NCI-H1436 (cell line): ENCODE measurements around the gene IFT25.
"Not testable (repeated sequence)": the region's sequence is repeated elsewhere in the genome, so short reads cannot be mapped to it uniquely, and the experiment has no call there.

ENCODE experiments used
- DNase-seq: peaks from one replicate; lab custom pipeline; 2025; lab: John Stamatoyannopoulos, UW

IFT25 gene

DNA sequence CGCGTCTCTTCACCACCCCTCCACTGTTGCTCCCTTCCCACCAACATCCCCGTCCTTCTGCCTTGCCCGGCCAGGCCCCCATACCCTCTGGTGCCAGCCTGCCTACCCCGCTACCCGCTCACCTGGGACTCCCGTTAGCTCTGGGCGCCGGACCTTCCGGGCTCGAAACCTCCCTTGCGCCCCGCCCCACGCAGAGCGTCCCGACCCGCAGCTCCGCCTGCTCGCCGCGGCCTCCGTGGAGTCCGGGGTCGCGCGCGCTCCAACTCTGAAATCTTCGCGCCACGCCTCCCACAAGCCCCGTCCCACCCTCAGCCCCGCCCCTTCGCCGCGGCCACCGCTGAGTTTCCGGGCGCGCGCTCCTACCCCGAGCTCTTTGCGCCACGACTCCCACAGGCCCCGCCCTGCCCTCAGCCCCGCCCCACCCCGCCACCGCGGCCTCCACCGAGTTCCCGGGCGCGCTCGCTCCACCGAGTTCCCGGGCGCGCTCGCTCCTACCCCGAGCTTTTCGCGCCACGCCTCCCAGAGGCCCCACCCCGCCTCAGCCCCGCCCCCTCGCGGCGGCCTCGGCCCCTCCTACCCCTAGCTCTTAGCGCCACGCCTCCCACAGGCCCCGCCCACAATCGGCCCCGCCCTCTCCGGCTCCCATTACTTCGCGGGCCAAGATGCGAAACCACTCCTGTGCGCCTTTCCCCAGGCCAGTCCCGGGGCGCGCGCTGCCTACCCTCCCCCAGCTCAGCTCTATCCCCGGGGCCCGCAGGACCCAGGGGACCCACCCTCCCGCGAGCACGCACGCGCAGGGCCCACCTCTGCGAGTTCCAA lies at the start of gene IFT25:
TSS of gene IFT25 (minus strand) at position 267 of the 819 bp plus-strand sequence. CDS start 5,617 bp downstream, outside the sequence.
- peak; percentile 92 for DNase-seq

DNA sequence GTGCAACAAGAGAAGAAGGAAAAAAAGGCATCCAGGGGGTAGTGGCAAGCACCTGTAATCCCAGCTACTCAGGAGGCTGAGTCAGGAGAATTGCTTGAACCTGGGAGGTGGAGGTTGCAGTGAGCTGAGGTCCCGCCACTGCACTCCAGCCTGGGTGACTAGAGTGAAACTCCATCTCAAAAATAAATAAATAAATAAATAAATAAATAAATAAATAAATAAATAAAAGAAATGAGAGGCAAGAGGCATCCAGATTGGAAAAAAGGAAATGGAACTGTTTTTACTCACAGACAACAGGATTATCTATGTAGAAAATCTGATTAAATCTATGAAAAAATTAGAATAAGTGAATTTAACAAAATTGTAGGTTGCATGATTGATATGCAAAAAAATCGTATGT lies 49.0 kb upstream of the IFT25 start:
- not testable (repeated sequence) for DNase-seq

DNA sequence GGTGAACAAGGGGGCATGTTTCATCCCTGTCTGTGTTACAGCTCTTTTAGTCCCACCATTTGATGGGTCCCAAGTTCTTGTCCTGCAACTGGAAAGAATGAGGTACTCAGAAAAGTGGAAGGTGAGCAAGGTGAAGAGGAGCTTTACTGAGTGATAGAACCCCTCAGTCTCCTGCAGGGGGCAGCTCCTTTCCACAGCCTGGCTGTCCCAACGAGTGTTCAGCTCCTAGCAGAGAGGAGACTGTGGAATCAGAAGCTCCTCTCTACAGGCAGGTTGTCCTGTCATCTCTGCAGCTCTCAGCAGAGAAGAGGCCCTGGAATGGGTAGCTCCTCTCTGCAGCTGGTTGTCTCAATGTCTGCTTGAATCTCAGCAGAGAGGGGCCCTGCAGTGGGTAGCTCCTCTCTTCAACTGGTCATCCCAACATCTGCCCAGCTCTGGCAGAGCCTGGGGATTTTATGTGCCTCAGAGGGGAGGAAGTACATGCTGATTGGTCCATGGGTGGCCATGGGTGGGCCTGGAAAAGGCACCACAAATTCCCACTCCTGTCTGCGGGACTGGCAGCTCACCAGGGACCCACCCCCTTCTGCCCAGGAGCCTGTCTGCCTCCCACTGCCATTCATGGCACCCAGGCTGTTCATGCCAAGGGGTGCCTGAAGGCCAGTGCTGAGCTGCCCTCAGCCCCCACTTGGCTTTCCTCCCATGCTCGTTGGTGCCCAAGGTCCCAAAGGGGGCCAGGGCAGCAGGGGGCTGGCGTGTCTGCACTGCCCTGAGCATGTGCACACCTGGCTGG lies 46.8 kb upstream of the IFT25 start:
- no peak for DNase-seq

DNA sequence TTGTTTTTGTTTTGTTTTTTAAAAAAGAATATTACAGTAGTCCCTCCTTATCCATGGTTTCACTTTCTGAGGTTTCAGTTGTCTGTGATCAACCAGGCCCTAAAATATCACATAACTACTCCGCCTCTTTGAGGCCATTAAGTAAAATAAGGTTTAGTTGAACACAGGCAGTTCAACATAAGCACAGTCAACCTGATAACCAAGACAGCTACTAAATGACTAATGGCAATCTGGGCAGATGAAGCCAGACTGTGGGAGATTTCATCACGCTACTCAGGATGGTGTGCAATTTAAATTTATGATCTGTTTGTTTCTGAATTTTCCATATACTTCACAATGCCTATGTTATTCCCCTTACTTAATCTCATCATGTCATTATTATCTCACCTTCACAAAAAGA lies 42.4 kb upstream of the IFT25 start:
- no peak for DNase-seq

DNA sequence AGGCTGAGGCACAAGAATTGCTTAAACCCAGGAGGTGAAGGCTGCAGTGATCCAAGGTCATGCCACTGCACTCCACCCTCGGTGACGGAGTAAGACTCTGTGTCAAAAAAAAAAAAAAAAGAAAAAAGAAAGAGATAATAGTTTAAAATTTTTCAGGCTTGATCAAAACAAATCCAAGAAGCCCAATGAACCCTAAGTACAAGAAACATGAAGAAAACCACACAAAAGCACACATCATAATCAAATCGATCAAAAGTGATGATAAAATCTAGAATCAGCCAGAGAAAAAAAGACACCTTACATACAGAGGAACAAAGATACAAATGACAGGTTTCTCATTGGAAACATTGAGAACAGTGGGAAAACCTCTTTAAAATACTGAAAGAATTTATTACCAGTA lies 41.0 kb upstream of the IFT25 start:
- DNase-seq, result no peak

DNA sequence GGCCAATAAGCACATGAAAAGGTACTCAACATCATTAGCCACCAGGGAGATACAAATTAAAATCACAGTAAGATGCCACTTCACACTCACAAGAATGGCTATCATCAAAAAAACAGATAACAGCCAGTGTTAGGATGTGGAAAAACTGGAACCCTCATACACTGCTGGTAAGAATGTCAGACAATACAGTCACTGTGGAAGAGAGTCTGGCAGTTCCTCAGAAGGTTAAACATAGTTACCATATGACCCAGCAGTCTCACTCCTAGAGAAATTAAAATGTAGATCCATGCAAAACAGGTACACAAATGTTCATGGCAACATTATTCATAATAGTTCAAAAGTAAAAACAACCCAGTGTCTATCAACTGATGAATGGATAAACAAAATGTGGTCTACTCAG lies 39.2 kb upstream of the IFT25 start:
- no peak for DNase-seq

DNA sequence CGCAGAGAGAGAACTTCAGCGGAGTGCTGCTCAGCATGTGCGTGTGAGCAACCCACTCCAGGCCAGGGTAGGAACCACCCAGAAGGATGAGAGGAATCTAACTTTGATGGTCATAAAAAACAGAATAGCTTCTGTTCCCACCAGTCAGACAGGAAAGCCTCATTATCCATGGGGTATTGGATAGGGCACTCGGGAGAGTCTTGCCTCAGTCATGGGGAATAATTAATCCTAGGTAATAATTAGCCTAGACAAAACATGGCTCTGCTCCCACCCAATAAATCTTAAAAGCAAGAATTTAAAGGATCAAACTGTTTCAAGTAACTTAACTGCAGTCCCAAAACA lies 37.2 kb upstream of the IFT25 start:
- no peak for DNase-seq

DNA sequence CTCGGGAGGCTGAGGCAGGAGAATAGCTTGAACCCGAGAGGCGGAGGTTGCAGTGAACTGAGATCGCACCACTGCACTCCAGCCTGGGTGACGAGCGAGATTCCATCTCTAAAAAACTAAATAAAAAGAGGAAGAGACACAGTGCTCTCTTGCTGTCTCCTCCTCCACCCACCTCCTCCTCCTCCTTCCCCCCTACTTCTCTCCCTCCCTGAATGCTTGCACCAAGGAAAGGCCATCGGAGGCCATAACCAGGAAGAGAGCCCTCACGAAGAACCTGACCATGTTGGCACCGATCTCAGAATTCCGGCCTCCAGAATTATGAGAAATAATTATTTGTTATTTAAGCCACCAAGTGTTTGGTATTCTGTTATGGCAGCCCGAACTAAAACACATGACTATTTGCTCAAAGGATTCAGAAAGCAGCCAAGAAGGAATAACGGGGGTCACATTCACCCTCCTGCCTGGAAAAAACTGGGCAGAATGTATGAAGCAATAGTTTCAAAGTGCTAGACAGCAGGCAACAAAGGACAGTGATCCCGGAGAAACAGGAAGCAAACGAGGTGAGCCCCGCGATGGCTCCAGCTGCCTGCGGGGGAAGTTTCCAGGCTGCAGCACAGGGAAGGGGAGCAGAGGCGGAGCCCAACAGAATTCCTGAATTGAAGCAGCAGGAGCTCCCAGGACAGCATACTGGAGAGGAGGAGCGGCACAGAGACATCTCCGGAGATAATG lies 36.7 kb upstream of the IFT25 start:
- DNase-seq, result no peak

DNA sequence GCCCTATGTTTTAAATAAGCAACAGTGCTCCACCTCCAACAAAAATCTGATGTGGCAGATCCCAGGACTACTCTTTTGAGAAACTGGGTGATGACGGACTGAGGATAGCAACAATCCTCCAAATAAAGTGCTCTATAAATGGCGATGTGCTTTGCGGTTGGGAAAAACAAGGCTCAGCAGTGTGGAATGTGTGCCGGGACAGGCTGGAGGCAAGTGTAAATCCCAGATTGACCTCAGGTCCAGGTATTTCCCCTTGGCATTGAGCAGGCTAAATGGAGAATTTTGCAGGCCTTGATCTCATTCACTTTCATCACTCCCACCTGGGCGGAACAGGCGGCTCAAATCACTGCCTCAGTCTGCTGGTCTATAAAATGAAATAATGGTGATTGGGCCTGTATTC lies 35.7 kb upstream of the IFT25 start:
- no peak for DNase-seq

DNA sequence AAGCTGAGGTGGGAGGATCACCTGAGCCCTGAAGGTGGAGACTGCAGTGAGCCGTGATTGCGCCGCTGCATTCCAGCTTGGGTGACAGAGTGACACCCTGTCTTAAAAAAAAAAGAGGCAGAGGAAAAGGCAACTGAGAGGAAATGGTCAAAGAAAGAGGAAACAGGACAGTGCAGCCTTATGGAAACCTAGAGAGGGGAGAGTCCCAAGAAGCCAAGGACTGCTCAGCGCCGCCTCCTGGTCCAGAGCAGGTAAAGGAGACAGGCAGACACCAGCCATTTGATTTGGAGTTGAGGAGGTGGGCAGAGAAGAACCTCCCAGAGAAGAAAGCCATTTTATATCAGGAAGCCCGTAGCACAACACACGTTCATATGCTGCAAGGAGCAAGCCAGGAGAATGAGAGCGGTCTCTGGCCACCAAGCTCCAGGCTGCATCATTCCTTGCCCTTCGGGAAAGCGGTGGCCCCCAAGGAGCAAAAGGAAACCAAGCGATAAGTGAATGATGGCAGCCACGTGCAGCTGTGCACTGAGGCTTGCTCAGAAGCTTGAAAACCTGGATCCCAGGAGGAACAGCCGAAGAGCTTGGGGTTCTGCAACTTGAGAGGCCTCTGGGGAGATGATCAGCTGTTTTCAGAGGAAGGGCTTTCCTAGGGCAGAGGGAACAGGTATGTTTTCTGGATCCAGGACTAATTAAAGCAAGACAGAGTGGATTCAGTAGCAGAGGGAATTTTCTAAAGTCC lies 34.4 kb upstream of the IFT25 start:
- no peak for DNase-seq

DNA sequence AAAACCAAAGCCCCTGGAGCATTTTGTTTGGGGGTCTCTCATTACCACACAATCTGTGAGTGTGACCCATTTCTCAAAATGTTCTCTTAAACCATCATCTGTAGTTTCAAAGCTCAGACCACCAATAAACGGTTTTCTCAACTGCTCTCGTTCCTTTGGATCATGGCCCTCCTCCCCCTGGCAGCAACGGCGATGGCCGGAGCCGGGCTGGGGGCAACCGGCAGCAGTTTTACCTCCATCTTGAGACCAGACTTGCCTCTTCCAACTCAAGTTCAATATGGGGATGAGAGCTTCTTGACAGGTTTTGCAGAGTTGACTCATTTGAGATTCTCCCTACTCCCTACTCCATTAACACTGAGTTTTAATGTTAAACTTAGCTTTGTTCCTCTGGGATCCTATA lies 30.4 kb upstream of the IFT25 start:
- no peak for DNase-seq

DNA sequence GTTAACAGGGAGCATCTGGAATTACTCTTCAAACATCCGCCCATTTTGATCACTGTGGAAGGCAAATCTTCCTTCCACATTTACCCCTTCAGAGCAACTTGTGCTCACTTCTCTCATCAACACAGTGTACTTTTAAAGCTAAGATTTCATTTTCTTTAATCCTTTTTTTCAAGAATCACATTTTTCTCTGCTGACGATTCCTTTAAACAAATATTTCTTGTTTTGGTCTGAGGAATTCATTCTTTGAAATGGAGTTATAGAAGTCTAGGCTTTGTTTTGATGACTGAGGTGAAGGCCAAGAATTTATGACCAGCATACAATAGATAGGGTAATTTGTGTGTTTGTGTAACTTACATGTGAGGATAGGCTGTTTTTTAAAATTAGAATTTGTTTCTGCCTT lies 26.2 kb upstream of the IFT25 start:
- DNase-seq, result no peak

DNA sequence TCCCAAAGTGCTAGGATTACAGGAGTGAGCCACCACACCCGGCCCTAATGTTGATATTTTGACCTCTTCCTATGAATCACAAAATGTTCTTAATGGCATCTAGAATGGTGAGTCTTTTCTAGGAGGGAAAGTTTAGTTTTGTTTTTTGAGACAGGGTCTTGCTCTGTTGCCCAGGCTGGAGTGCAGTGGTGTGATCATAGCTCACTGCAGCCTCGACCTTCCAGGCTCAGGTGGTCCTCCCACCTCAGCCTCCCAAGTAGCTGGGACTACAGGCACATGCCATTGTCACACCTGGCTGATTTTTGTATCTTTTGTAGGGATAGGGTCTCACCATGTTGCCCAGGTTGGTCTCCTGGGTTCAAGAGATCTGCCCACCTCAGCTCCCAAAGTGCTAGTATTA lies 23.8 kb upstream of the IFT25 start:
- not testable (repeated sequence) for DNase-seq

DNA sequence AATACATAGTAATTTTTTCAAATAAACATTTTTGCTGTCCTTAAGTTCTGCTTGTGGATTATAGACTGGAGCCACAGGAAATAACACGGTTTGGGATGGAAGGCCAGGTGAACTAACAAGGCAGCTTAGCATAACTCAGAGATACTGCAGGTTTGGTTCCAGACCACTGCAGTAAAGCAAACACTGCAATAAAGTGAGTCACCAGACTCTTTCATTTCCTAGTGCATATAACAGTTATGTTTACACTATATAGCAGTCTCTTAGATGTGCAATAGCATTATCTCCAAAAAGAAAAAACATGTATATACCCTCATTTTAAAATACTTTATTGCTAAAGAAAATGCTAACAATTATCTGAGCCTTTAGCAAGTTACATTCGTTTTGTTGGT lies 22.6 kb upstream of the IFT25 start:
- no peak for DNase-seq

DNA sequence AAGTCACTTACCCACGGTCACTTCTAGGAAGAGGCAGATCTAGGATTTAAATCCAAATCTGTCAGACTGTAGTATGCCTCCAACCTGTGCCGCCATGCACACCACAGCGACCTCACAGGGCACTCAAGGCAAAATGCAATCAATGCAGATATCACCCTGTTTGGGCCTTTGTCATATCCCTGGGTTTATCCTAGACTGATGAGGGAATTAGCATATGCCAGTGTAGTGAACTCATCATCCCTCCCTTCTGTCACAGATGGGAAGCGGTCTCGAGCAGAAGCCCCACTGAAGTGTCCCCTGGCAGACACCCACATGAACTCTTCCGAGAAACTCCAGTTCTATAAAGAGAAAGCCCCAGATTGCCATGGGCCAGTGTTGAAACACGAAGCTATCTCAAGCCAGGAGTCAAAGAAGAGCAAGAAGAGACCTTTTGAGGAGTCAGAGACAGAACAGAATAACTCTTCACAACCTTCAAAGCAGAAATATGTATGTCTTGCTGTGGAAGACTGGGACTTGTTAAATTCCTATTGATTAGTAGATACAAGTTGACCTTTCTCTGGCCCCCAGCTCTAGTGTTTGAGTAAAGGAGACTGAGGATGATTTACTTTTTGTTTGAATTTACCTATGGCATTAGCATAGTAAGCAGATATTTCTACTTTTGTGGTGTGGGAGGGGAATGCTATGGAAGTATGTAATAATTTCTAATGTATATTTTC lies 22.1 kb upstream of the IFT25 start:
- no peak for DNase-seq

DNA sequence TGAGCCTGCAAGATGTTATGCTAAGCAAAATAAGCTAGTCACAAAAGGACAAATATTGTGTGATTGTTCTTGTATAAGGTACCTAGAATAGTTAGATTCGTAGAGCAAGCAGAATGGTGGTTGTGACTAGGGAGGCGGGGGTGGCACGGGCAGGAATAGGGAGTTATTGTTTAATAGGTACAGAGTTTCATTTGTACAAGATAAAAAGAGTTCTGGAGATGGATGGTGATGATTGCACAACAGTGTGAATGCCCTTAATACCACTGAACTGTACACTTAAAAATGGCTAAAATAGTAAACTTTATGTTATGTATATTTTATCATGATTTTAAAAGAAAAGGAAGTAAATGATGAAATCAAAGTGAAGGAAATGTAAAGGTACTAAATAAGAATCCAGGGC lies 21.3 kb upstream of the IFT25 start:
- no peak for DNase-seq

DNA sequence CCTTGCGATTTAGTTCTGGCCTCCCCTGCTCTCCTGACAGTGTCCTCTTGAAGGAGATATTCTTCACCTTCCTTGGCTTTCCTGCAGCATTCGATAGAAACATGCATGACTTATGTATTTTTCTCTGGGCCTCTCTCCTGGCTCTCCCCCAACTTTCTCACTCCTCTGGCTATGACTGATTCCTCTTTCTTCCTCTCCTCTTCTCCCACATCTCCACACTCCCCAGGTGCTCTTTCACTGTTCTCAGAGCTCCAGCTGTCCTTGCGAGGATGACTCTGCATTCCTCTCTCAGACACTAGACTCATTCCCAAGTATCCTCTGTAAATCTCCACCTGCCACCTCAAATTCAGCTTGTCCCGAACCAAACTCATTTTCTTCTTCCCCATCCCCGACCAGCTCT lies 18.6 kb upstream of the IFT25 start:
- no peak for DNase-seq

DNA sequence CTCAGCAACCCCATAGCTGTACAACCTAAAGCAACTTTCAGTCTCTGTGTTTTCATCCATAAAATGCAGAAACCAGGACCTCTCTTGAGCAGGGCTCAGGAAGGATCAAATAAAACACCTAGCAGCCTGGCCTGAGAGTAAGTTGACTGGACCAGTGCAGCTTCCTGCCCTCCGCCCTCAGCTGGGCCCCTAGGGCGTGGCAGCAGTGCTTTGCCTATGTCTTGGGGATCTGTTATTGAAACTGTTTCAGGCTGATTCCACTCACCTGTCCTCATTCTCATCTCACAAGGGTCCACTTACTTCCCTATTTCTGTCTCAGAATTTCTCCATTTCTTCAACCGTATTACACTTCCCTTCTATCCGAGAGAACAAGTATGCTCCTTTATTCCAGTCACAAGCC lies 18.0 kb upstream of the IFT25 start:
- DNase-seq, result no peak

DNA sequence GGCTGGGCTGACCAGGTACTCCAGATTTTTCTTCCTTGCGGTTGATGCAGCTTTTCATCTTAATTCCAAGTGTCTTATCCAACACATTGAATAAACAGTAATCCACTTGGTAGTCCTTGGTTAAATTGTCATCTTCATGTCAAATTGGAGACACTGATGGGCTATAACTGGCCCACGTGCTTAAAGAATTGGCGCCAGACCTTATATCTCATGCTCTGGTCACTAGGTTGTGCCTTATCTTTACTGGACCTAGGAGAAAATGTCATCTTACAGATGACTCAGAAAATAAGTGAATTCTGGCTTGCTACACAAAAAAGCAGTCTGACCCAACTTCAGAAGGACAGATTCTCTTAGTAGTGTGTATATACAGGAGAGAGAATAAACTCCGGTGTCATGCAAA lies 16.9 kb upstream of the IFT25 start:
- no peak for DNase-seq

DNA sequence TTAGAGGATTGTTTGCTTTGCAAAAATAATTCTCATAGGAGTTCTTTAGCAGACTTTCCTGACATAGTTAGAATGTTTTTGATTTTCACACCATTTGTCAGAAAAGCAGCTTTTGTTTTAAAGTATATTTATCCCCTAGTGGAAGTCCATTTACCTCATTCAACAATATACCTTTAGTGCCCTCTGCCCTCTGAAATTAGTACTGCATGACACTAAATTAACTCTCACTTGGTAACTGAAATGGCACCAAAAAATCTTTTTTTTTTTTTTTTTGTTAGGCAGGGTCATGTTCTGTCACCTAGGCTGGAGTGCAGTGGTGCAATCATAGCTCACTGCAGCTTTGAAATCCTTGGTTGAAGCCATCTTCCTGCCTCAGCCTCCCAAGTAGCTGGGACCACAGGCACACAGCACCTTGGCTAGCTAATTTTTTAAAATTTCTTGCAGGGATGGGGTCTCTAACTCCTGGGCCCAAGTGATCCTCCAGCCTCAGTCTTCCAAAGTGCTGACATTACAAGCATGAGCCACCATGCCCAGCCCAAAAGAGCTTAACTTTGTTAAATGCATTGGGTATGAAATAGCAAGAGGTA lies 14.3 kb upstream of the IFT25 start:
- DNase-seq, result peak; percentile 5

DNA sequence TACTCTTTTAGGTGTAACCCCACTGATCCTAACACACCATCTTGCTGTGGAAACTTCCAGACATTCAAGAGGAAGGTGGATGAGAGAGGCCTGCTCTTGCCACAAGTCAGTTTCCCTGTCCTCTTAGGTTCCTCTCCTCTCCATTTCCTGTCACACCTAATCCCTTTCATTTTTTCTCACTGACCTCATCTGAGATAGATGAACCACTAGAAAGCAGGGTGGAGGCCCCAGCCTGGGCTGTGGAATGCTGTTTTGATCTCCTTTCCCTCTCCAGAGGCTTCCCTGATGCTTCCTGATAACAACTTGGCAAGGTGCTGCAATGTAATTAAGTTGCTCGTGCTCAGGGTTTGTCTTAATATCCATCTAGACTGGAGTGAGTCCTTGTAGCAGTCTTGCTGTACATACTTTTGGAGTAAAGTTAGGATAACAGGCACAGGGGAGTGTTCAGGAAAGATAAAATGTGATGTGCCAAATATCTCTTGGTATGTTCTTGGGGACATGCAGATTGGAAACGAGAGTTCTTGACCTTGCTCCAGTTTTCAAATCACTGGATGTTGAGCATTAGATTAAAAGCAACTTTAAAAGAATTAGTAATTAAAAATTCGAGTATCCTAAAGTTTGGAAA lies 11.8 kb upstream of the IFT25 start:
- no peak for DNase-seq
